HUES64 (cell line): ENCODE data around the gene RASAL1. TPM values are rescaled to one million over a fixed set of nuclear protein-coding genes. Genes with fewer than 3 reads are reported as not detected.

Experiments used
- H3K27ac ChIP-seq: 2 replicates; pipeline ENCODE4 v1.7.0; 2013; ENCODE audit warnings: low read depth, low read length, inconsistent platforms
- H3K27me3 ChIP-seq: 2 replicates; pipeline ENCODE4 v1.6.1; 2013; ENCODE audit warnings: mild to moderate bottlenecking, low read length; ENCODE audit not compliant: insufficient read depth
- H3K36me3 ChIP-seq: 2 replicates; pipeline ENCODE4 v1.6.1; 2013; ENCODE audit warnings: mild to moderate bottlenecking, low read length; ENCODE audit not compliant: insufficient read depth
- H3K4me1 ChIP-seq: 2 replicates; pipeline ENCODE4 v1.6.1; 2013; ENCODE audit warnings: mild to moderate bottlenecking, low read length, moderate library complexity; ENCODE audit not compliant: insufficient read depth
- H3K4me3 ChIP-seq: 2 replicates; pipeline ENCODE4 v1.5.1; 2013; ENCODE audit warnings: mild to moderate bottlenecking, low read length, moderate library complexity
- H3K9ac ChIP-seq: 2 replicates; pipeline ENCODE4 v1.6.1; 2013; ENCODE audit warnings: mild to moderate bottlenecking, low read depth, low read length
- H3K9me3 ChIP-seq: 2 replicates; pipeline ENCODE4 v1.6.1; 2013; ENCODE audit warnings: low read depth, low read length; ENCODE audit not compliant: insufficient read depth
- WGBS: fragments of 150-250, 120-280 bp; methylation state at CpG from one replicate; pipeline ENCODE4 v1.1.7; 2013; ENCODE audit warnings: missing lambda C conversion rate; 5-methylcytosine and 5-hydroxymethylcytosine counted together
- polyA plus RNA-seq, 2 experiments: library from polyadenylated mRNA; stranded (reverse); fragments of 50-300 nt; gene quantifications; one replicate each; pipeline ENCODE4 v1.2.3, GENCODE V29; 2013

Gene RASAL1, protein sequence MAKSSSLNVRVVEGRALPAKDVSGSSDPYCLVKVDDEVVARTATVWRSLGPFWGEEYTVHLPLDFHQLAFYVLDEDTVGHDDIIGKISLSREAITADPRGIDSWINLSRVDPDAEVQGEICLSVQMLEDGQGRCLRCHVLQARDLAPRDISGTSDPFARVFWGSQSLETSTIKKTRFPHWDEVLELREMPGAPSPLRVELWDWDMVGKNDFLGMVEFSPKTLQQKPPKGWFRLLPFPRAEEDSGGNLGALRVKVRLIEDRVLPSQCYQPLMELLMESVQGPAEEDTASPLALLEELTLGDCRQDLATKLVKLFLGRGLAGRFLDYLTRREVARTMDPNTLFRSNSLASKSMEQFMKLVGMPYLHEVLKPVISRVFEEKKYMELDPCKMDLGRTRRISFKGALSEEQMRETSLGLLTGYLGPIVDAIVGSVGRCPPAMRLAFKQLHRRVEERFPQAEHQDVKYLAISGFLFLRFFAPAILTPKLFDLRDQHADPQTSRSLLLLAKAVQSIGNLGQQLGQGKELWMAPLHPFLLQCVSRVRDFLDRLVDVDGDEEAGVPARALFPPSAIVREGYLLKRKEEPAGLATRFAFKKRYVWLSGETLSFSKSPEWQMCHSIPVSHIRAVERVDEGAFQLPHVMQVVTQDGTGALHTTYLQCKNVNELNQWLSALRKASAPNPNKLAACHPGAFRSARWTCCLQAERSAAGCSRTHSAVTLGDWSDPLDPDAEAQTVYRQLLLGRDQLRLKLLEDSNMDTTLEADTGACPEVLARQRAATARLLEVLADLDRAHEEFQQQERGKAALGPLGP
- 1.1 TPM for polyA plus RNA-seq (2013, experiment 1 of 2)
- 1.7 TPM for polyA plus RNA-seq (2013, experiment 2 of 2)

- H3K9me3 ChIP-seq, result no peaks in the 10 kb centered on the region
- H3K9ac ChIP-seq, result peak within 1 kb of the TSS; percentile 70
- peaks cover 24% of the 10 kb centered on the region for H3K27me3 ChIP-seq
- 7% methylated on average over 63 of the region's 68 CpGs for WGBS
- no peak within 1 kb of the TSS for H3K27ac ChIP-seq
- peak within 1 kb of the TSS; percentile 78 for H3K4me3 ChIP-seq
- peaks cover 5% of the 10 kb centered on the region; the same call in 1 of the 2 replicates for H3K4me1 ChIP-seq
- no peaks in the 10 kb centered on the region for H3K36me3 ChIP-seq
Observed at GRCh38 chr12:113135178-113136127, at the start of gene RASAL1. TSS of gene RASAL1 (minus strand) at chr12:113135761. CDS start at chr12:113135462, 299 bp downstream.

DNA sequence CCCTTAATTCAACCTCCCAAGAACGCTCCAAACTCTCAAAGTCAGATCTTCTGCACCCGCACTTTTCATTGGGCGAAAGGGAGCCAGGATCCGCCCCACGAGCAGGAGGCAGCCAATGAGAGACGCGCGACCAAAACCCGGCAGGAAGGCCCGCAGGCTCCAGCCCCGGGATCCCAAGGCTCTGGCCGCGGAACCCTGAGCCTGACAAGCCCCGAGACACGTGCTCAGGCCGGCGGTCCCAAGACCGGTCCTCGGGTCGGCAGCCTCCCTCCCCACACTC, 49.3 kb upstream of the RASAL1 start:
- Histone ChIP-seq H3K9ac (peak overlapping the region; percentile 94), H3K4me3 (peak overlapping the region; percentile 78), H3K36me3 (peaks cover 39% of the 10 kb centered on the region), H3K27ac (peak overlapping the region; percentile 83), H3K27me3 (no peaks in the 10 kb centered on the region), H3K4me1 (no peaks in the 10 kb centered on the region; the same call in 1 of the 2 replicates), H3K9me3 (no peaks in the 10 kb centered on the region)
- WGBS, result under 1% methylated on average over 20 of the region's 20 CpGs

DNA sequence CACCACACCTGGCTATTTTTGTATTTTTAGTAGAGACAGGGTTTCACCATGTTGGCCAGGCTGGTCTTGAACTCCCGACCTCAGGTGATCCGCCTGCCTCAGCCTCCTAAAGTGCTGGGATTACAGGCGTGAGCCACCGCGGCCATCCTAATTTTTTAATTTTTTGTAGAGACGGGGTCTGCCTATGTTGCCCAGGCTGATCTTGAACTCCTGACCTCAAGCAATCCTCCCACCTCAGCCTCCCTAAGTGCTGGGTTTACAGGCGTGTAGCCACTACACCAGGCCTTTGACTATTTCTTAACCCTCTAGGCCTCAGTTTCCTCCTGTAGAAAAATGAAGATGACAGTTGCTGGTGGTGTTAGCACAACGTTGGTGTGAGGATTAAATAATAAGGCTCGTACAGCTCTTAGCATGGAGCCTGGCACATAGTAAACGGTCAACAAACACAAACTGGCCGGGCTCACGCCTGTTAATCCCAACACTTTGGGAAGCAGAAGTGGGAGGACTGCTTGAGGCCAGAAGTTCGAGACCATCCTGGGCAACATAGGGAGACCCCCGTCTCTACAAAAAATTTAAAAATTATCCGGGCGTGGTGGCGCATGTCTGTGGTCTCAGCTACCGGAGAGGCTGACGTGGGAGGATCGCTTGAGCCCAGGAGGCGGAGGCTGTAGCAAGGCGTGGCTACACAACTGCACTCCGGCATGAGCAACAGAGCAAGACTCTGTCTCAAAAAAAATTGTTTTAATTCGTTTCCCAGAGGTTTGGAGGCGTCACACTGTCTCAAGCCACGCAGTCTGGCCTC, 48.7 kb upstream of the RASAL1 start:
- Histone ChIP-seq H3K4me1 (no peaks in the 10 kb centered on the region; the same call in 1 of the 2 replicates), H3K9ac (peak overlapping the region; percentile 94), H3K27ac (no peak overlapping the region), H3K27me3 (no peaks in the 10 kb centered on the region), H3K9me3 (no peaks in the 10 kb centered on the region), H3K4me3 (peak overlapping the region; percentile 78), H3K36me3 (peaks cover 41% of the 10 kb centered on the region)
- 38% methylated on average over 26 of the region's 26 CpGs for WGBS

DNA sequence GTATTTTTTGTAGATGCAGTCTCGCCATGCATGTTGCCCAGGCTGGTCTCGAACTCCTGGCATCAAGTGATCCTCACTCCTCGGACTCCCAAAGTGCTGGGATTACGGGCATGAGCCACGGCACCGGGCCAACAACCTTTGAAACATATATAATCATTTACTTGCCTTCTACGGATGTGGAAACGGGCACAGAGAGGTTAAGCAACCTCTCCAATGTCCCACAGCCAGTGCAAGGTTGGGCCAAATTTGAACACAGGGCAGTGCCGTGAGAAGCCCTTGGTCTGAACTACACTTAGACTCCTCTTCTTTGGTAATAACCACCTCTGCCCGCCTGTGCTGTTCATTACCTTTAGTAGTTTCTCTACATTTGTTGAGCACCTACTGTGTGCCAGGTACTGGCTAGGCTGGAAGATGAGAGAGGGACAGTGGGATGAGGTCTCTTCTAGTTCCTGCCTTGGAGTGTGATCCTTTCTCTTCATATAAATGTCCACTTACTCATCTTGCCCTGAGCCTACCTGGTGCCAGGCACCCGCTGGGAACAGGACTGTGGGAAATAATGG, 47.5 kb upstream of the RASAL1 start:
- H3K36me3 ChIP-seq, result peaks cover 48% of the 10 kb centered on the region
- no peak overlapping the region for H3K9ac ChIP-seq
- no peak overlapping the region for H3K4me3 ChIP-seq
- no peaks in the 10 kb centered on the region for H3K27me3 ChIP-seq
- no peaks in the 10 kb centered on the region; the same call in 1 of the 2 replicates for H3K4me1 ChIP-seq
- no peak overlapping the region for H3K27ac ChIP-seq
- no peaks in the 10 kb centered on the region for H3K9me3 ChIP-seq
- 95% methylated on average over 11 of the region's 11 CpGs for WGBS

- Histone ChIP-seq H3K27ac (no peak overlapping the region), H3K4me3 (no peak overlapping the region), H3K9ac (no peak overlapping the region), H3K4me1 (no peaks in the 10 kb centered on the region; the same call in 1 of the 2 replicates), H3K9me3 (no peaks in the 10 kb centered on the region), H3K27me3 (no peaks in the 10 kb centered on the region), H3K36me3 (peaks cover 52% of the 10 kb centered on the region)
- 93% methylated on average over 1 of the region's 3 CpGs for WGBS
Observed at GRCh38 chr12:113181975-113182374, 46.4 kb upstream of the RASAL1 start.

DNA sequence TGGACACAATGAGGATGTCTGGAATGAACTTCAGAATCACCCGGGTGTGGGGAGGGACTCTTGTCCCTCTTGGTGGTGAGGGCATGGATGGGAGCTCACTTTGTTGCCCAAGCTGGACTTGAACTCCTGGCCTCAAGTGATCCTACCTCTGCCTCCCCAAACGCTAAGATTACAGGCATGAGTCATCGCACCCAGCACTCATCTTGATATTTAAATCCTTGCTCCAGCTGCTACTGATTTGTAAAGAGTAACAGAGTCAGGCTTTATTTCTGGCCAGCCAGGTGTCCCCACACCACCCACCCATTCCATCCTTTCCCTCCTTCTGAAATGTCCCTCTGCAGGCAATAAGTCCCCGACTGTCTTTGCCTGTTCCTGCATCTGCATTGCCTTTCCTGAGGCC, 44.8 kb upstream of the RASAL1 start:
- no peaks in the 10 kb centered on the region for H3K9me3 ChIP-seq
- H3K36me3 ChIP-seq, result peaks cover 61% of the 10 kb centered on the region
- no peak overlapping the region for H3K27ac ChIP-seq
- 86% methylated on average over 4 of the region's 4 CpGs for WGBS
- H3K27me3 ChIP-seq, result no peaks in the 10 kb centered on the region
- H3K4me1 ChIP-seq, result no peaks in the 10 kb centered on the region
- no peak overlapping the region for H3K9ac ChIP-seq
- no peak overlapping the region for H3K4me3 ChIP-seq

GRCh38 chr12:113179023-113179422, 43.5 kb upstream of the RASAL1 start:
- H3K27me3 ChIP-seq, result no peaks in the 10 kb centered on the region
- H3K36me3 ChIP-seq, result peaks cover 71% of the 10 kb centered on the region
- no peak overlapping the region for H3K9ac ChIP-seq
- no peak overlapping the region for H3K27ac ChIP-seq
- 97% methylated on average over 14 of the region's 14 CpGs for WGBS
- no peaks in the 10 kb centered on the region for H3K9me3 ChIP-seq
- H3K4me1 ChIP-seq, result no peaks in the 10 kb centered on the region
- no peak overlapping the region for H3K4me3 ChIP-seq

DNA sequence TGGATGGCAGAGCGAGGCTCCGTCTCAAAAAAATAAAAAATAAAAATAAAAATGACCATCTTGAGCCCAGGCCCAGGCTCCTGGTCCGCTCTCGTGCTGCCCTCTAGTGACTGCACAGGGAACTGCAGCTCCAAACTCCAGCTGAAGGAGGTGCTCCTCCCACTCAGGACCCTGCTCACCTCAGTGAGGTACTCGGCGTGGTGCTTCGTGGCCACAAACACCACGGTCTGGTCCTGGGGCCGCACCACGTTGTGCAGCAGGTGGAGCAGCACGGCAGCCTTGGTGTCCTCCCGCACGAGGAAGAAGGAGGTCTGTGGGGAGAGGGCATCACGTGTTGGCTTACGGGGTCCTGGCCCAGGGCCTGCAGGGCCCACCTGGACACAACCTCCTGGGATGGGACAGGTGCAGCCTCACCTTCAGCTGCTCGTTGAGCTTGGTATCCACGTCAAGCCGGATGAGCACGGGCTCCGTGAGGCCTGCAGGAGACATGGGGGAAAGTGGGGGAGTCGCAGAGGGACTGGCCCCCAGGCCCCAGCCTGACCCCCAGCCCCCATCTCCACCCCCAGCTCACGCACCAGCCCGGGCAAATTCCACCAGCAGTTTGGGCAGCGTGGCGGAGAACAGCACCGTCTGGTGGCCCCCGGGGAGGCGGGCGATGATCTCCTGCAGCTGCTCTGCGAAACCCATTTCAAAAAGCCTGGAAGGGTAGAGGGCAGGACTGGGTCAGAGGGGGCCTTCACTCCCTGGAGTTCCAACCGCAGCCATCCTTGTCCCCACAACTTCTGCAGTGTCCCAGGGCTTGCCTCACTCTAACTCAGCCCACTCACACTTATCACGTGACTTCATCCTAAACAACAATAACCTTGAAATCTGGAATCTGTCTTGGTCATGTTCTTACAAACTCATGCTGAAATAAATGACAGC, 39.2 kb upstream of the RASAL1 start:
- 77% methylated on average over 32 of the region's 32 CpGs for WGBS
- Histone ChIP-seq H3K36me3 (peaks cover 92% of the 10 kb centered on the region), H3K4me3 (no peak overlapping the region), H3K9me3 (no peaks in the 10 kb centered on the region), H3K27me3 (no peaks in the 10 kb centered on the region), H3K27ac (no peak overlapping the region), H3K9ac (no peak overlapping the region), H3K4me1 (no peaks in the 10 kb centered on the region)

GRCh38 chr12:113173081-113173698, 37.6 kb upstream of the RASAL1 start:
- Histone ChIP-seq H3K9ac (no peak overlapping the region), H3K4me1 (no peaks in the 10 kb centered on the region), H3K27ac (no peak overlapping the region), H3K4me3 (no peak overlapping the region), H3K27me3 (no peaks in the 10 kb centered on the region), H3K36me3 (peaks cover 92% of the 10 kb centered on the region), H3K9me3 (no peaks in the 10 kb centered on the region)
- 95% methylated on average over 7 of the region's 7 CpGs for WGBS
